Adipose tissue (tissue), 3 donors: ENCODE data around the gene TLE3. TPM values are rescaled to one million over a fixed set of nuclear protein-coding genes. Genes with fewer than 3 reads are reported as not detected.
"Not testable (repeated sequence)": the region's sequence is repeated elsewhere in the genome, so short reads cannot be mapped to it uniquely, and the experiment has no call there.

Experiments used
- H3K27ac ChIP-seq: one replicate; pipeline ENCODE4 v1.5.1; 2013; ENCODE audit warnings: low read depth, low read length
- WGBS, 3 donors: extraction: QIAGEN DNeasy Blood & Tissue Kit; methylation state at CpG; one replicate each; pipeline ENCODE4 v1.1.7; 2013; 5-methylcytosine and 5-hydroxymethylcytosine counted together
- polyA plus RNA-seq, 3 donors: library from polyadenylated mRNA; stranded (reverse); fragments of 200-250 nt; gene quantifications; one replicate each; pipeline ENCODE4 v1.2.3, GENCODE V29; 2013
- donor health status: healthy with polysubstance abuse.
- donor health status: Bipolar disorder and iron deficiency.
- donor health status: healthy.

The TLE3 gene
- polyA plus RNA-seq, 3 donors, result 6.0 to 34.2 (median 31.4) TPM

GRCh38 chr15:70127770-70128413 is 30.2 kb upstream of the TLE3 start:
- H3K27ac ChIP-seq, result no peak overlapping the region
- 51 to 90% (median 60%) methylated on average over 3 of the region's 3 CpGs for WGBS, 3 donors

GRCh38 chr15:70127288-70127746 is 29.6 kb upstream of the TLE3 start:
- WGBS, 3 donors, result 42 to 49% (median 42%) methylated on average over 6 of the region's 6 CpGs
- no peak overlapping the region for H3K27ac ChIP-seq

DNA sequence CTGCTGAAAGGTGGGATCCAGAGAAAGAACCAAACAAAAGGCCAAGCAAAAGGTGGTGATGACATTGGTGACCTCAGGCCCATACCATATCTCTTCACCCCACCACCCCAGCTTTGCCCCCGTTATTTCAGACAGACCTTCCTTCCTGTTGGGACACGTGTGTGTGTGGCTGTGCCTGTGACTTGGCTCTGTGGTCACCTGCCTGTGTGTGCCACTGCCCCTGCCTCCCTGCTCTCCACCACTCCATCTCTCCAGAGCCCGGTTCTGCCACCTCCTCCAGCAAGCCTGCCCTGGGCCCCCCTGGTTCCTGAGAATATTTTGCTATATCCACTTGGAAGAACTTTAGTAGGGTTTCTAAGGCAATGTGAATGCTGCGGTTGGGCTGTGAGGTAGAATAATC is 28.6 kb upstream of the TLE3 start:
- no peak overlapping the region for H3K27ac ChIP-seq
- WGBS, 3 donors, result 54 to 84% (median 62%) methylated on average over 4 of the region's 4 CpGs

DNA sequence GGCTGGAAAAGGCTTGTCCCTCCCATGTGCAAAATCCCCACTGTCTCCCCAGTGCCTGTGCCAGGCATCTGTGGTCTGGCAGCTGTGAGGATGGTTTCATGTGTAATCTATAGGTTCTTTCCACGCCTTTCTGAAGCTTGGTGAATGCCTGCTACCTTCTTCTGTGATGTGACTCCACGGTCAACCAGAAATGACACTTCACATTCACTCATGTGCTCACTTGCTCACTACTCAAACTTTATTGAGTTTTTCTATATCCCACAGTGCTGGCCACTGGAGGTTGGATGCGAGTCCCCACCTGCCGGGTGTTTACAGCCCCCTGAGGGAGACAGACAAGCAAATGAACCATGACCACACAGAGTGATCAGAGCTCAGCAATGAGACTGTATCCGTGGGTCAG is 27.9 kb upstream of the TLE3 start:
- 89 to 95% (median 92%) methylated on average over 5 of the region's 5 CpGs for WGBS, 3 donors
- no peak overlapping the region for H3K27ac ChIP-seq

- 59 to 74% (median 68%) methylated on average over 8 of the region's 8 CpGs for WGBS, 3 donors
- H3K27ac ChIP-seq, result no peak overlapping the region
Observed at GRCh38 chr15:70121624-70122302, 24.0 kb upstream of the TLE3 start.

GRCh38 chr15:70120958-70121623 is 23.4 kb upstream of the TLE3 start:
- WGBS, 3 donors, result 59 to 79% (median 68%) methylated on average over 10 of the region's 10 CpGs
- no peak overlapping the region for H3K27ac ChIP-seq

DNA sequence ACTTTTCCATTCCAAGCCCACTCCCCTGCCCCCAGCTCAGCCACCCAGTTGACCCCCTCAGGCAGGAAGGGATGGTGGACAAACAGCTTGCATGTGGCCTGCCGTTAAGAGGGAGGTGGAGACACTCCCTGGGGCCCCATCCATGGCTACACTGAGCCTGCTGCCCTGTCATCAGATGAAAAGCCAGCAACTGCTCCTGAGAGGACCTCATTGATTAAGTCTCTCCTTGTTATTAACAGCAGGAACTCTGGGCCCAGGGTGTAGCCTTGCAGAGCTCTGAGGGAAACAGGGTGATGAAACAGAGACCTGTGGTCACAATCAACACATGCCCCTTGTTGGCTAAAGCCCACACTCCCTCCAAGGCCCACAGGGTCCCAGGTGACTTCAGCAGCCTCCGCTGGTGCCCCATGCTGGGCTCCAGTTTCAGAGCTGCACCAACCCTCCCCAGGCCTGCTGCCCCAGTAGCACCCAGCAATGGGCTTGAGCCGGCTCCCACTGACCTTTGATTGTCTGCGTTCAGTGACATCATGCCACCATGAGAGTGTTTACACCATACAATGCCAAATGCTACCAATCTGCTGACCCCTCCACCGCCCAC is 22.3 kb upstream of the TLE3 start:
- WGBS, 3 donors, result 62 to 89% (median 80%) methylated on average over 5 of the region's 5 CpGs
- H3K27ac ChIP-seq, result no peak overlapping the region

- WGBS, 3 donors, result 97 to 99% (median 97%) methylated on average over 3 of the region's 3 CpGs
- no peak overlapping the region for H3K27ac ChIP-seq
Observed at GRCh38 chr15:70118599-70118998, 20.9 kb upstream of the TLE3 start.

GRCh38 chr15:70116317-70116716 is 18.6 kb upstream of the TLE3 start:
- H3K27ac ChIP-seq, result no peak overlapping the region
- 84 to 93% (median 90%) methylated on average over 3 of the region's 3 CpGs for WGBS, 3 donors

GRCh38 chr15:70114221-70114620 is 16.5 kb upstream of the TLE3 start:
- 82 to 90% (median 88%) methylated on average over 3 of the region's 3 CpGs for WGBS, 3 donors
- H3K27ac ChIP-seq, result no peak overlapping the region

- WGBS, 3 donors, result 37 to 74% (median 42%) methylated on average over 7 of the region's 7 CpGs
- H3K27ac ChIP-seq, result no peak overlapping the region
Observed at GRCh38 chr15:70113304-70113700, 15.6 kb upstream of the TLE3 start.

DNA sequence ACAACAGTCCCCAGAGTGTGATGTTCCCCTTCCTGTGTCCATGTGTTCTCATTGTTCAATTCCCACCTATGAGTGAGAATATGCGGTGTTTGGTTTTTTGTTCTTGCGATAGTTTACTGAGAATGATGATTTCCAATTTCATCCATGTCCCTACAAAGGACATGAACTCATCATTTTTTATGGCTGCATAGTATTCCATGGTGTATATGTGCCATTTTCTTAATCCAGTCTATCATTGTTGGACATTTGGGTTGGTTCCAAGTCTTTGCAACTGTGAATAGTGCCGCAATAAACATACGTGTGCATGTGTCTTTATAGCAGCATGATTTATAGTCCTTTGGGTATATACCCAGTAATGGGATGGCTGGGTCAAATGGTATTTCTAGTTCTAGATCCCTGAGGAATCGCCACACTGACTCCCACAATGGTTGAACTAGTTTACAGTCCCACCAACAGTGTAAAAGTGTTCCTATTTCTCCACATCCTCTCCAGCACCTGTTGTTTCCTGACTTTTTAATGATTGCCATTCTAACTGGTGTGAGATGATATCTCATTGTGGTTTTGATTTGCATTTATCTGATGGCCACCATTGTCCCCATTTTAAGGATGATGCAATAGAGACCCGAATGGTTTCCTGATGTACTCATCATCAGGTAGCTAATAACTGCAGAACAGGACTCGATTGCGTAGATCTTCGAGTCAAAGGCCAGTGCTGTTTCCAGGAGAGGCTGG is 15.0 kb upstream of the TLE3 start:
- H3K27ac ChIP-seq, result not testable (repeated sequence)
- WGBS, 3 donors, result 50 to 76% (median 60%) methylated on average over 6 of the region's 9 CpGs

DNA sequence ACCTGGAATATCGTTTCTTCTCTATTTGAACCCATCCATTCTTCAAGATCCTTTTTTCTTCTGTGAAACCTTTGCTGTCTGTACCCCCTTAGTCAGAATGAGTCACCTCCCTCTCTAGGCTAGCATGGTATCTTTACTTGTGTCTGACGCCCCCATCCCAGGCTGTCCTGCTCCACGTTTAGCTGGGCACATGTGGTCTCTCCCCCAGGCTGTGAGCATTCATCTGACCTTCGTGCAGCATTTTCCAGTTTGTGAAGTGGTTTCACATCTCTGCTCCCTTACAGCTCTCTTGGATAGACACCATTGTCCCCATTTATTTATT is 14.3 kb upstream of the TLE3 start:
- H3K27ac ChIP-seq, result no peak overlapping the region
- 23 to 40% (median 33%) methylated on average over 3 to 4 of the region's 4 CpGs for WGBS, 3 donors

DNA sequence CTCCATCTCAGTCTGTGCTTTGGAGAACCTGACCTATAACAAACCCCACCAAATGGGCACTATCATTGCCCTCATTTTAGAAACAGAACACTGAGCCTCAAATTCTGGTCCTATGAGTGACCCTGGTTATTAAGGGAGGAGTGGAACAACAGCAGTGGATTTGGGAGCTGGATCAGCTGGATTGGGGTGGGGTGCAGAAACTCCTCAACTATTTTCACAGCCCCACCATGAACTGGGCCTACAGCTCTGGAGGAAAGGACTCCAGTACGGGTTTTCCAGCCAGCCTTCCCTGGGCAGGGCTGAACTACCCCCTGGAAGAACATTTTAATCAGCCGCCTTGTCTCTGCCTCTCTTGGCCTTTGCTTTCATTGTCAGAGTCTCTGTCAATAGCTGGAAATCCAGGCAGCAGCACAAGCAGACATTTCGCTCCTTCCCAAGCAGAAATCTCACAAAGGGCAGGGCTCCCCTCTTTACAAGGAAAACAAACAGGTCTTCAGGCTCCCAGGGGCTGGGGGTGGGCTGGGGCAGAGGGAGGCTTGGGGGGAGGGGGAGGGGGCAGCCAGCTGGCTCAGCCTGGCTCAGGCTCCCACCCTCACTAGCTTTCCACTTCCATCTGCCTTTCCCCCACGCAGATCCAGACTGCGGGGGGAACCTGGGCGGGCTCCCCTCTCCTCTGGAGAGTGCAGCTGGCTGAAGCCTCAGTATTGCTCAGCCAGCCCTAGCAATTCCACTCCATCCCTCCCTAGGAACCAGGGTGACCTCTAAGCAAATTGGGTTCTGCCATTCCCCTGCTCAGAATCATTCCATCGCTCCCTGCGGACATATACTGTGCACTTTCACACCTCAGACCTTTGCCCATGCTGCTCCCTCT is 13.7 kb upstream of the TLE3 start:
- no peak overlapping the region for H3K27ac ChIP-seq
- WGBS, 3 donors, result 7 to 21% (median 15%) methylated on average over 7 to 8 of the region's 8 CpGs

DNA sequence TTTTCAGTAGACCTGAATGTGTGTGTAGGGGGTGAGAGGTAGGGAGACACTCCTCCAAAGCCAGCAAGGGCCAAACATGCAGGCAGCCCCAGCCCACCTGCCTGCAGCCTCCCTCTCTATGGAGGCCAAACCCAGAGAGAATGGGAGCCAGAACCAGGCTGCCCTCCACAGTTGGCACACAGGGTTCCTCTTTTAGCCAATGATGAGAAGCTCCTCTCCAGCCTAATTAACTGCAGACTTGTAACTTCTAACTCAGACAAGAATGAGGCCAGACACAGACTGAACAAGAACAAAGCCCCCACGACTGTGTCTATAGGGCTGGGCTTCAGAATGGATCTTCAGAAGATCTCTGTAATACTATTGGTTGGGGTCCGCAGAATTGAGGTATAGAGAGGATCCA is 12.3 kb upstream of the TLE3 start:
- WGBS, 3 donors, result 95 to 97% (median 96%) methylated on average over 2 of the region's 2 CpGs
- no peak overlapping the region for H3K27ac ChIP-seq

GRCh38 chr15:70109531-70109930 is 11.8 kb upstream of the TLE3 start:
- H3K27ac ChIP-seq, result no peak overlapping the region
- WGBS, 3 donors, result 86 to 93% (median 91%) methylated on average over 3 of the region's 3 CpGs

DNA sequence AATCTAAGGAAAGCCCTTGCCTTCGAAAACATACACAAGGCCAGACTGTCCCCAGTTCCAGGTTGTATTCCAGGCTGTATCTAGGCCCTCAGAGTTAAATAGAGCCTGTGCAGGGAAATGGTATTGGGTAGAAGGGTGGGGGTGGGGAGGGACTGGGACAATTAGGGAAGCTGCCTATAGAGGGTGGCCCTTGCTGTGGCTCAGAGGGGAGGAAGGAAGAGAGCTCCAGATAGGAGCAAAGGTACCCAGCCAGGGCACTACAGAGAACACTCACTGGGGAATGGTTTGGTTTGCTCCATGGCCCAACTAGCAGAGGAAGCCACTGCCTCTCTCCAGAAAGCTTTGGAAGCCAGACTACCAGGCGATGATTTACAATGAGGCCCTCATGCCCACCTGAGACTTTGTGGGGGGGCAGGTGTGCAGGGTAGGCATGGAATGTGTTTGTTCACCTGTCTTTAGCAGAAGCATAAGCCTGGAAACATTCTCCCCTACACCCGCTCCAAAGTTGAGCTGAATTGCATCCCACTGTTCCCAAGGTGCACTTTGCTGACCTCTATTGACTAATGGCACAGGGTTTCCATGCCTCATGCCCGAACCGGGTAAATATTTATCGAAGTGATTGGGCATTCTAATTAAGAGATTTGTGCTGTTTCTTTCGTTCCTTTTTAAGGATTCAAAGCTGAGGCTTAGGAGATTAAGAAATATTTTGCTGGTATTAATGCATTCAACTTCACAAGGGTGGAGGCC is 6.3 kb upstream of the TLE3 start:
- 44 to 84% (median 82%) methylated on average over 7 of the region's 7 CpGs for WGBS, 3 donors
- no peak overlapping the region for H3K27ac ChIP-seq
